DMS114 treated with DMSO at 0.1 percent for 48 hours (cell line): ENCODE results near the gene GSN.

Source experiments
- DNase-seq: peaks from one replicate; lab custom pipeline; 2025; ENCODE audit not compliant: unreplicated experiment; lab: John Stamatoyannopoulos, UW

Gene GSN

DNA sequence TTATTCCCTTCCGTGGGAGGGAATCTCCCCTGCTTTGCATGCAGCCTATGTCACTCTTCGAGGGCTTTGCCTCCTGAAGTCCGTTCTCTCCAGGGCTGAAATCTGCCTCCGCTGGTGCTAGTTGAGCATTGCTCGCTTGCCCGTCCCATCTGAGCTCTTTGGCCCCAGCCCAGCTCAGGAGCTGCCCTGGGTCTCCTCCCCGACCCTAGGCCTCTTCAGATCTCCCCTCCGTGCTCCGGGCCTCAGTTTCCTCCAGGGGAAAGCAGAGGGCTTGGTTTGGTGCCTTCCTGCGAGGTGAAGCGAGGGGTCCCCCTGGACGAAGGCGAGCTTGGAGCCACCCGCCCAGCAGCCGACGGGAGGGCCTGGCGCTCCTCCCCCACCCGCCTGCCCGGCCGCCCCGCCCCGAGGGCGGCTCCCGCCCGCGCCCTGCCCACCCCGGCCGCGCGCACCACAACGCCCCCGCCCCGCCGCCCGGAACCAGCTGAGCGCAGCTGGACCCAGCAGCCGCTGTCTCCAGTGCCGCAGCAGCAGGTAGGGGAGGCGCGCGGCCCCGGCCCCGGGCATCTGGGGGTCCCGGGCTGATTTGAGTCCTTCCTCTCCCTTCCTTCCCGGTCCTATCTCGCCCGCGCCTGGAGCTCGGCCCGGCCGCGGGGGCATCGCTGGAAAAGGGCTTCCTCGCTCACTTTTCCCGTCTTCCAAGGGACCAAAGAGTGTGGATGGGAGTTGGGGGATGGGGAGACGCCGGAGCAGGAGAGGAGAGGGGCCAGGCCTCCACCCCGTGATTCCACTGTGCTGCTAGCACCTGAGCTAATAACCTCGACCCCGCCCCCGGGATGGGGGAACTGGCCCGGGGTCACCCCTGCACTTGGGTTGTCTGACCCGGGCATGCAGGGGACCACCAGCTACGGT lies at the start of gene GSN:
TSS of gene GSN (plus strand) at position 474 of the 909 bp plus-strand sequence. CDS start 33,810 bp downstream, outside the sequence.
- peak; percentile 9 for DNase-seq

DNA sequence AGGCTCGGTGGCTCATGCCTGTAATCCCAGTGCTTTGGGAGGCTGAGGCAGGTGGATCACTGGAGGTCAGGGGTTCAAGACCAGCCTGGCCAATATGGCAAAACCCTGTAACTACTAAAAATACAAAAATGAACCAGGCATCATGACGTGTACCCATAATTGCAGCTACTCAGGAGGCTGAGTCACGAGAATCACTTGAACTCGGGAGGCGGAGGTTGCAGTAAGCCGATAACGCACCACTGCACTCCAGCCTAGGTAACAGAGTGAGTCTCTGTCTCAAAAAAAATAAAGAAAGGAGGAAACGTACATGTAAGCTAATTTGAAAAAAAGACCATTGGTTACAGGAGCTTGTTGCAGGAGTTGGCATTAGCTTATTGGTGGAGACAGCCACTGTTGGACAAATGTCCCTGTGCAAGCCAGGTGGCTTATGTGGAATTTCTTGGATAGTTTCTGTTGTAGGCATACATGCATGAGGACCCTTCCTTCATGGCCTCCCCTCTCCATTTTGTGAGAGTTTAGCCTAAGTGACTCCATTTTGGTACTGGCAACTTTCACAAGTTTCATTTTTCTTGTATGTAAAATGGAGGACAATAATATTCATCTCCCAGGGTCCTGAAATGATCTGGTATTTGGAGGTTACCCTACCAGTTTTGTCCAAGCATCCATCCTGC lies 49.5 kb upstream of the GSN start:
- no peak for DNase-seq

DNA sequence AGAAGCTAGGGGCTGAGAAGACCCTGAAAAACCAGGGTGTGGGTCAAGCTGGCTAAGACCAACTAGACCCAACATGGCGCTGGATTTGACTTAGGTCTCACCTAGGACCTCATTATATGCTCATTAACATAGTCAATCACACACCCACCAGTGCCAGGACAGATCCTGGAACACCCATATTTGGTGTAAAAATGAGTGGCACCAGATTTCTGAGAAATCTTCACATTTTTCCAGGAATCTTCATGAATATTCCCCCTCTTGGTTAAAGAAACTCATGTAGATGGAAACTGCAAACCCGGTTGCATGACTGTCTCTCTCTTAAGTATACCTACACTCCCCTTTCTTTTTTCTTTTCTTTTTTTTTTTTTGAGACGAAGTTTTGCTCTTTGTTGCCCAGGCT lies 48.4 kb upstream of the GSN start:
- DNase-seq: no peak

DNA sequence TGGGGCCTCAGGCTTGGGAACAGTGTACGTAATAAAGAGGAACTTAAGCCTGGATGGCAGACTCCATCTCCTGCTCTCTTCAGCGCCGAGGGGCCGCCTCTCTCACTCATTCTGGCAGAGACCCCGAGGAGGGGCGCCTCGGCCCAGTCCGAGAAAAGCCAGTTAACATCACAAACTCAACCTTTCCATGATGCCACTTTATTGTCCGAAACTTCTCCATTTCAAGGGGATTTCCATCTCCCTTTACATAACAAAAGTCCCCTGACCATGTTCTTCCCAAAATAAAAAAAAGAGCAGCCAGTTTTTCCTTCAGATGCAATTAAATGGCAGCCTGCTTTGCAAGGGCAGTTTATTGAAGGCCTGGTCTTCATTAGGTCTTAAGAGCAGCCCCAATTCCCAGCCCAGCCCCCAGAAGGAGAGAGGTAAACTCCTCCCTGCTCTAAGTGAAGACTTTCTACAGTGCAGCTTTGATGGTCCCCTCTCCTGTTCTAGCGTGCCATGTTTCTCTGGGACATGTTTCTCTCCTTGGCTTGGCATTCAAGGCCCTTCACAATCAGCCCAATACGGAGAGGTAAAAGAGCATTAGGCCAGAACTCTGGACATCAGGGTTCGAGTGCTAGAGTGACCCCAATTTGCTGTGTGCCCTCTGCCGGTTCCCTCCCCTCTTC lies 46.8 kb upstream of the GSN start:
- DNase-seq: no peak

DNA sequence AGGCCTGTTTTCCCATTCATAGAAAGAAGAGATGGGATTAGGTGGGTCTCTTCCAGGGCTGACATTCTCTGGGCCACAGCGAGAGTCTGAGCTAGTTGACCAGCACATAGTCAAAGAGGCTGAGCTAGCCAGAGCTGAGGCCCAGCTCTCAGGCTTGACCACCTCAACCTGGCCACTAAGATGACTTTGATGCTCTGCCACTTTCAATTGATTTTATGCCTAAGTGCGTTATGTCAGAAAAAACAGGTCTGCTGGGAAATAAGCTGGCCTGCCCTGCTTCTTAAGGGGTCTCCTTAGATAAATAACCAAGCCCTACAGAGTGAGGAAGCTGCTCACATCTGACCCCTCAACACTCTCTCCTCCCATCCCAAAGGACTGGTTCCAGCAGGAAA lies 46.3 kb upstream of the GSN start:
- DNase-seq: no peak

DNA sequence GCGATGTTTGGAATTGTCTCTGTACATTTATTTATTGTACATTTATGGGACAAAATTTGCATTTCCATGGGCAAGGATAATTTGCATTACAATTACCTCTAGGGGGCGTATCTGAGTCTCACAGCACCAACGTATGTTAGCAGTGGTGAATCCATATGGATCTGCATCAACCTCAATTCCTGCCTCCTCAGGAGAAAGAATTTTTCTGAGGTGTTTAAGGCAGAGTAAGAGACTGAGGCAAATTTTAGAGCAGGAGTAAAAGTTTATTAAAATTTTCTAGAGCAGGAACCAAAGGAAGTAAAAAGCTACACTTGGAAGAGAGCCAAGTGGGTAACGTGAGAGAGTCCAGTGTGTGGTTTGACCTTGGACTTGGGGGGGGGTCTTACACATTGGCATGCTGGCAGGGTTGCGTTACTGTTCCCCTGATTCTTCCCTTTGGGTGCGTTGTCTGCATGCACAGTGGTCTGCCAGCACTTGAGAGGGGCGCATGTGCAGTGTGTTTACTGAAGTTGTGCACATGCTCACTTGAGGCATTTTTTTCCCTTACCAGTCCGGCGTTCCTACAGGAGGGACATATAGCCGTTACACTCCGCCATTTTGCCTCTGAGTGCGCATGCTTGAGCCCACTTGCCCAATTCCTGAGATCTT lies 45.3 kb upstream of the GSN start:
- no peak for DNase-seq

DNA sequence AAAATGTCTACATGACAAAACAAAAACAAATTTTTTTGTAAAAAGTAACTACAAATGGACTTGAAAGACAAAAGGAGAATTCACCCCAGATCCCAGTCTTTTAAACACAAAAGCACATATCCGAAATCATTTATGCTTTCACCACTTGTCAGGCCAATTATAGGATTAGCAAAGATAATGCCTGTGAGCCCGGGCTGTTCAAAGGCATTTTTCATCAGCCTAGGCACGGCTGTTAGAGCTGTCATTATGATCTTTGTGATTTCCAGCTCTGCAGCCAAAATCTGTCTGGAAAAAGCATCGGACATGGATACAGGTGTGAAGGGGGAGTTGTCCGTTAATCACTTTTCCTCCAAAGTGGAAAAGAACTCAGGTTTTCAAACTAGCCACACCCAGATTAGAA lies 42.7 kb upstream of the GSN start:
- DNase-seq: no peak

DNA sequence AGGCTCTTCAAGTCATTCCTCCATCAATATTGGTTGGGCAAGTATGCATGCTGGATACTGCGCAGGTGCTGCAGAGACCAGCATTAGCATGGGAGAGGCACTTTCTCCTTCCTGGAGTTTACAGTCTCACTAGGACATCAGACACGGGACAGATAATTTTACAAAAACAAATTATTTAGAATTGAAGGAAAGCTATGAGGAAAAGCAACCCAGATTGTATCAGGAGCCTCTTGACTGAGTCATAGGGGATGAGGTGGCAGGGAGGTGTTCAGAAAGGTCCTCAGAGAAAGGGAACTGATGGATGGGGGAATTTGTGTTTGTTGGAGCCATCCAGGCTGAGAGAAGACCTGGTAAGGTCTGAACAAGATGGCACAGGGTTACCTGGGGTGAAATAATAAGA lies 41.8 kb upstream of the GSN start:
- no peak for DNase-seq

DNA sequence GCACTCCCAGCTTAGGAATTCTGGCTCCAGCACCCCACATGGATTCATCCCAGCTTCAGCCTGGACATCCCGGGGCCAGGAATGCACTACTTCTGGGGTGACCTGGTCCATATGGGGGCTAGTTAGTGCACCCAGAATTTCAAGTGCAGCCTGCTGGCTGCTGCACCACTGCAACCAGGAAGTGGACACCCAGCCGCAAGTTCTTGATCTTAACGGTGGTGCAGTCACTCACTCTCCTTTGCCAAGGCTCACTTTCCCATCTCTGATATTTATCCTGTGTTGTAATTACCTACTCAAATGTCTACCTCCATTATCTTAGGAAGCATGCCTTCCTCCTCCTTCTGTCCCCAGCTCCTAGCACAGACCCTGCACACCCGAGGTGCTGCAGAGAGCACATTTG lies 40.1 kb upstream of the GSN start:
- DNase-seq: no peak

DNA sequence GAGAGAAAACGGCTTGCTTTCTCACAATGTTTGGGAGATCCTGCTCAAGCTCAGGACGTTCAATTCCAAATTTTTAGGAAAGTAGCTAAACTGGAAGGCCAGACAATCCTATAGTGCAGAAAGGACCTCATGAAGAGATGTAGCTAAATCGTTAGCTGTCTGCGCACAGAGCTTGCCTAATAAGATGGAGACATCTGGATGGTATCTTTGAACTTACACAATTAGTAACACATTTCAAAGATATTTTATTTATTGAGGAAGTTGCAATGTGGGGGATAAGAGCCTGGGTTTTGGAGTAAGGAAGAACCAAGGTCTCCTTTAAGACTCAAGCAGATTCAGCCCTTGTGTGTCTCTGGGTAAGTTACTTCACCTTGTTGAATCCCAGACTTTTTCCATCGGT lies 37.7 kb upstream of the GSN start:
- DNase-seq: no peak

DNA sequence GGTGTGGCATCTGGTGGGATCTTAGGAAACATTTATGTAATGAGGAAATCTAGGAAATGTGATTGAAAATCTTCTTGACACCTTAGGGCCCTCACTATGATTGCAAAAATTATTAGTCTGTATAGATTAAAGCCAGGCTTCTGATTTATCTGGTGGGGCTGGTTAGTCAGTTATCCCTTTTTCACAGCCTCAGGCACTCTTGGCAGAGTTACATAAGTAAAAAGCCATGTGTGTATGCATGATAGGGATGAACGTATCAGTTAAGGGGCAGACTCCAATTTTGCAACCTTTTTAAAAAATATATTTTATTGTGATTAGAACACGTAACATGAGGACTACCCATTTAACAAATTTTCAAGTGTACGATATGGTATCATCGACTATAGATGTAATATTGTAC lies 35.7 kb upstream of the GSN start:
- DNase-seq: no peak

DNA sequence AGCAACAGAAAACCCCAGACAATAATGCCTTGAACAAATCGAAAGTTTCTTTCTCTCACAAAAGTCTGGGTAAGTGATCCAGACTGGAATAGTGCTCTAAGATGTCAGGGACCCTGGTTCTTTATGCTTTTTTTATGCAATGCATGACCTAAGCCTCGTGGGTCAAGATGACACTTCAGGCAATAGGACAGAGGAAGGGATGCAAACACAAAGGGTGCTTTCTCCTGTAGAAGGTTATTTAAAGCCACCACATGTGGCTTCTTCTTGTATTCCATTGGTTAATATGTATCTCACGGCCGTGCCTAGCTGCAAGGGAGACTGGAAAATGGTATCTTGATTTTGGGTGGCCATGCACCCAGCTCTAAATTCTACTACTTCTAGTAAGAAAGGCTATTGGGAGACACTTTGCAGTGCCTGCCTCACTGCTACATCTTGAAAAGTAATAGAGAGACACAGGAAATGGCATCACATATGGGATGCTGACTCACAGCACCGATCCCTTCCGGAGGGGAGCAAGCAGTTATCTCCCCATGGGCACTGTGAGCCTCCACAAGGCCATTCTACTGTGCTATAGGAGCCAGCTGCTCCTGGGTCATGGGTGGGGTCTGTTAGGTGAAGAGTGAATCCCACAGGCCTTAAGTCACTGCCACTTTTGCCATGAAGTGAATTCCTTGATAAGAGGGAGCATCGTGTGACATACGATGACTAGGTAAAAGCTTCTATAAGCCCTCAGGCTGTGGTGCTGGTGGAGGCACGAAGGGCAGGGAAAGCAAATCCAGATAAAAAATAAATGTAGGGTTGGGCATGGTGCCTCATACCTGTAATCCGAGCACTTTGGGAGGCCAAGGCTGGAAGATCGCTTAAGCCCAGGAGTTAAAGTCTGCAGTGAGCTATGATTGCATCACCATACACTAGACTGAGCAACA lies 33.8 kb upstream of the GSN start:
- no peak for DNase-seq

DNA sequence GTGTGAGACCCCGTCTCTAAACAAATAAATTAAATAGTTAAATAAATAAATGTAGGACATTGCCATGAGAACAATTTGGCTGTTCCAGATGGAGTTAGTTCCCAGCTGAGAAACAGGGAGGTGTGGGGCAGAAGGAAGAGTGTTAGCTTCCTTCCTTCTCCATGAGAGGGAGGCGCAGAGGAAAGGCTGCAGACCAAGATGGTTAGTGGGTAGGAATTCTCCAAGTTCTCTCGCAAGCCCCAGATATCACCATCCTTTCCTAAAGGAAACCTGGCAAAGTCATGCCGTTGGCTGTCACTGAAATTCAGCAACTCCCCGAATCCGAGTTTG lies 33.2 kb upstream of the GSN start:
- DNase-seq: no peak

DNA sequence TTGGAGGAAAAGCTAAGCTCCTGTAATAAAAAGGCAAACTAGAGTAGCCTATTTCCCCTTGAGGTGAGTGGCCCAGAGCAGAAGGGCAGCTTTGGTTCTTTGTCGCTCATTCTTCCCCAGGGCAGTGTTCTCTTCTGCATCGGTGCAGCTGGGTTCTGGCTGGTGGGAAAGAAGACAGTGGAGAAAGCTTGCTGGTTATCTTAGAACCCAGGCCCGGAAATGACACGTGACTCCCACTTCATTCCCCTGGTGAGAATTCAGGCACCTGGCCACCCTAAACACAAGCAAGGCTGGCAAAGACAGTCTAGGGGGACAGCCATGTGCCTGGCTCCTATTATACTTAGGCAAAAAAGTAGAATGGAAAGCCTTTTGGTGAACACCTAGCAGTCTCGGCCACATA lies 32.5 kb upstream of the GSN start:
- DNase-seq: no peak

DNA sequence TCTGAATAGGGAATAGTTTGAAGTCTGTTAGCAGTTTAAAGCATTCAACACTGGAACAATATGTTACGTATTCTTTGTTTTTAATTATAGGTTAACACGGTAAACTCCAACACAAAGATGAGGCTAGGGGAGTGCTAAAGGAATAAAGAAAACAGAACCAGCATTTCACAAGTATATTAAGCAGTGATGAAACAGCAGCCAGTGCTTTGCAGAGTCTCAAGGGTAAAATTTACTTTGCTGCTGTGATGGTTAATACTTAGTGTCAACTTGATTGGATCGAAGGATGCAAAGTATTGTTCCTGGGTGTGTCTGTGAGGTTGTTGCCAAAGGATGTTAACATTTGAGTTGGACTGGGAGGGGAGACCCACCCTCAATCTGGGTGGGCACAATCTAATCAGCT lies 30.0 kb upstream of the GSN start:
- DNase-seq: no peak

DNA sequence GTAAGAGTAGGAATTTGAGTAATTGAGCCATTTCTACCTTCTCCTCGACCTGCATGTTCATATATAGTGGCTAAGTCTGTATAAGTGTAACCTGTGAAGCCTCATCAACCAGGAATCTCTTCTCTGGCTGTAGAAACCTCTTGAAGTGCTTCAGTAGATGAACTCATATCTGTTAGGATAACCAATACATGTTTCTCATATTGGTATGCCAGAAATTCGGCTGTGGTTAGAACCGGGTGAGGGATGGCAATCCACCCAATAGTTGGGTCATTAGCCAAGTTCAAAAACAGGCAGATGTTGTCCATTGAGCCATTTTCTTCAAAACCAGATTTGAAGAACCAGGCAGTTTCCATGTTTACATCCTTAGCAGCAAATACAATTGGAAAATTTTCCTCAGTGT lies 28.9 kb upstream of the GSN start:
- DNase-seq: no peak

DNA sequence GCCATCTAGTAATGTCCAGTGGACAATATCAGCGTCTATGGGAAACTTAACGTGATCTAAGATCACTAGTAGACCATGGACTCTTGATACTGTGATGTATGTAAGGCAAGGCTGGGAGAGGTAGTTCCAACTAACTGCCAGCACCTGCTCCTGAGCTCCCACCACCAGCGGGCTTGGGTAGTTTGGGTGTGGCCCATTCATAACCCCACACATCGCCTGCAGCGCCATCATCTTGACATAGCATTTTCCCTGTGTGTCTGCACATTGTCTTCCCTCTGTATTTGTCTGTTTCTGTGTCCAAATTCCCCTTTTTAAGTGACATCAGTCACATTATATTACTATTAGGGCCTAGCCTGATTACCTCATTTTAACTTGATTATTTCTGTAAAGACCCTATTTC lies 28.1 kb upstream of the GSN start:
- no peak for DNase-seq

DNA sequence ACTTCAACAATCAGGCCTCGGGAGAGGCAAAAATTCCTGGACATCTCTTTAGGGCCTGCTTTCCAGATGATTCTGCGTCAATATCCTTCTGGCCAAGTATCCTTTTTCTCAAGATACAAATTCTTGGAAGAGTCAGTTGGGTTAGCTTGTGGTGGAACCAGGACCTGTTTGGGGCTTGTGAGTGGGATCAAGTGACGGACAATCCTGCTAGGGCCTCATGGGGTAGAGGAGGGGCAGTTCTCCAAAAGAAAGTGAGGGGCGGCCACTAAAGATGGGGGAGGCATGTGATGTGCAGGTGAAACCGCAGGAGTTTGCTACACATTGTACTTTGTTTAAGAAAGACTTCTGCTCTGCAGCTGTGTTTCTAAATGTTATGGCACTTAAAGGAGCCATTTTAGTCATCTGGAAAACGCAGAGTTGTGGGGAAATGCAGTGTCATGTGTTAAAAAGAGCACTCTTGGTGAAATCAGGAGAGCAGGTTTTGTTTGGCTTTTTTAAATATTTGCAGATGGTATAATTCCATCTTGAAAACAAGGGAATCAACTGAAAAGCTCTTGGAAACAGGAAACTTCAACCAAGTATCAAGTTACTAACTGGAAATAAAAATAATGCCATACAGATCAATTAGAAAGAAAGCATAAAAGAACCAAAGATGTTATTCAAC lies 27.4 kb upstream of the GSN start:
- DNase-seq: no peak

DNA sequence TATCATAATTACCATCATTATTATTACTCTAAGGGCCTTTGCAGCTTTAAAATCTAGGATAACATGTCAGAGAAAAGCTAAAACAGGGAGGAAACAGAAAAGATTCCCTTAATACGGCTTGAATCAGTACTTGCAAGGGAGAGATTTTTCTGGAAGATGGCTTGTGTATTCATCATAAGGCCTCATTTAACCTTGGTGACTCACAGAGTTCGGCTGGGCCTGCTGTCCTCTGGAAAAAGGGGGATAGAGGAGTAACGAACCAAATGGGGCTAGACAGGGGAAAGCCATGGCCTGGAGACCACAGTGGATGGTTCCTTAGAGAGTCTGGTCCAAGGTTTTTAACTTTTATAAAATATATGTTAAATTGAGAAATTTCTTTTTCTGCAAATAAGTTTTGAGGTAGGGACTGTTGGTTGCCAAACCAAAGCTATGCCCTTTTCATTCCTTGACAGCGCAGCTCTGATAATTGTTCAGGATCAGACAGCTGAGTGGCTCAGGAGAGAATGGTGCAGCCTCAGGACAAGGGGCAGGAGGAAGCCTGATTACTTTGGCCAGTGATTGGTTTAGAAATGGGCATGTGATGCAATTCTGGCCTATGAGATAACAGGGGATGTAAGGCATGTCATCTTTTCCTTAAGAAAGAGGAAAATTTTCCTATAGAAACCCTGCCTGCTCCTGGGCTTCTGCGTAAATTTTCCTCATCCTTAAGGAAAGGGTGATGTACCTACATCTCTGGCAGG lies 25.6 kb upstream of the GSN start:
- no peak for DNase-seq
